Measurements from ENCODE around the gene SPATA31E1.
"Not testable (repeated sequence)": the region's sequence is repeated elsewhere in the genome, so short reads cannot be mapped to it uniquely, and the experiment has no call there.

The SPATA31E1 gene

GRCh38 chr9:87850391-87850790 is 32.3 kb upstream of the SPATA31E1 start:
- FAIRE-seq (no peak), DNase-seq (ENCODE audit: insufficient read length, low spot score) (no peak)
- no peak for TF ChIP-seq POU2F2 (IDR thresholded peaks at IDR 0.05; ENCODE audit: low read depth, low read length)
- no peak for TF ChIP-seq POLR2AphosphoS5 (IDR thresholded peaks at IDR 0.05; ENCODE audit: low read depth, low read length)
- TF ChIP-seq SPI1 (IDR thresholded peaks at IDR 0.05; ENCODE audit: low read depth, low read length) = no peak
- TF ChIP-seq TAF1 (IDR thresholded peaks at IDR 0.05; ENCODE audit: low read depth, low read length) = no peak
- TF ChIP-seq PAX5 (IDR thresholded peaks at IDR 0.05; ENCODE audit: insufficient read depth, low read length, severe bottlenecking) = no peak

- FAIRE-seq = not testable (repeated sequence)
These were observed 31.5 kb upstream of the SPATA31E1 start for GRCh38 chr9:87851186-87851585.

GRCh38 chr9:87853302-87853701 is 29.4 kb upstream of the SPATA31E1 start:
- TF ChIP-seq POU2F2 (IDR thresholded peaks at IDR 0.05; ENCODE audit: low read depth, low read length) (no peak), POLR2A (IDR thresholded peaks at IDR 0.05; ENCODE audit: low read depth, low read length) (no peak), POLR2AphosphoS5 (IDR thresholded peaks at IDR 0.05; ENCODE audit: low read depth, low read length) (no peak), TAF1 (IDR thresholded peaks at IDR 0.05; ENCODE audit: low read depth, low read length) (no peak), PAX5 (IDR thresholded peaks at IDR 0.05; ENCODE audit: insufficient read depth, low read length, severe bottlenecking) (no peak), SPI1 (IDR thresholded peaks at IDR 0.05; ENCODE audit: low read depth, low read length) (no peak)
- FAIRE-seq = no peak
- DNase-seq (ENCODE audit: insufficient read length, low spot score) = no peak

More at GRCh38 chr9:87851186-87851585, 31.5 kb upstream of the SPATA31E1 start:
- DNase-seq (ENCODE audit: insufficient read length, low spot score) = not testable (repeated sequence)

GRCh38 chr9:87853876-87854579 is 28.6 kb upstream of the SPATA31E1 start:
- TF ChIP-seq PAX5 (IDR thresholded peaks at IDR 0.05; ENCODE audit: insufficient read depth, low read length, severe bottlenecking) = no peak
- no peak for TF ChIP-seq POLR2AphosphoS5 (IDR thresholded peaks at IDR 0.05; ENCODE audit: low read depth, low read length)
- no peak for TF ChIP-seq SPI1 (IDR thresholded peaks at IDR 0.05; ENCODE audit: low read depth, low read length)
- no peak for TF ChIP-seq POU2F2 (IDR thresholded peaks at IDR 0.05; ENCODE audit: low read depth, low read length)
- TF ChIP-seq TAF1 (IDR thresholded peaks at IDR 0.05; ENCODE audit: low read depth, low read length) = no peak
- TF ChIP-seq POLR2A (IDR thresholded peaks at IDR 0.05; ENCODE audit: low read depth, low read length) = no peak
- no peak for DNase-seq (ENCODE audit: insufficient read length, low spot score)
- FAIRE-seq = no peak

GRCh38 chr9:87854580-87854955 is 28.1 kb upstream of the SPATA31E1 start:
- TF ChIP-seq PAX5 (IDR thresholded peaks at IDR 0.05; ENCODE audit: insufficient read depth, low read length, severe bottlenecking) (no peak), SPI1 (IDR thresholded peaks at IDR 0.05; ENCODE audit: low read depth, low read length) (no peak), POU2F2 (IDR thresholded peaks at IDR 0.05; ENCODE audit: low read depth, low read length) (no peak), TAF1 (IDR thresholded peaks at IDR 0.05; ENCODE audit: low read depth, low read length) (no peak), POLR2AphosphoS5 (IDR thresholded peaks at IDR 0.05; ENCODE audit: low read depth, low read length) (no peak), POLR2A (IDR thresholded peaks at IDR 0.05; ENCODE audit: low read depth, low read length) (no peak)
- no peak for DNase-seq (ENCODE audit: insufficient read length, low spot score)
- no peak for FAIRE-seq

- FAIRE-seq = no peak
- TF ChIP-seq POLR2AphosphoS5 (IDR thresholded peaks at IDR 0.05; ENCODE audit: low read depth, low read length) (no peak), POU2F2 (IDR thresholded peaks at IDR 0.05; ENCODE audit: low read depth, low read length) (no peak), TAF1 (IDR thresholded peaks at IDR 0.05; ENCODE audit: low read depth, low read length) (no peak), PAX5 (IDR thresholded peaks at IDR 0.05; ENCODE audit: insufficient read depth, low read length, severe bottlenecking) (no peak), SPI1 (IDR thresholded peaks at IDR 0.05; ENCODE audit: low read depth, low read length) (no peak), POLR2A (IDR thresholded peaks at IDR 0.05; ENCODE audit: low read depth, low read length) (no peak)
- DNase-seq (ENCODE audit: insufficient read length, low spot score) = no peak
These were observed 27.6 kb upstream of the SPATA31E1 start for GRCh38 chr9:87855061-87855460.

GRCh38 chr9:87857141-87857947 is 25.3 kb upstream of the SPATA31E1 start:
- DNase-seq (ENCODE audit: insufficient read length, low spot score) (no peak), FAIRE-seq (no peak)
- TF ChIP-seq POLR2AphosphoS5 (IDR thresholded peaks at IDR 0.05; ENCODE audit: low read depth, low read length) = no peak
- no peak for TF ChIP-seq POU2F2 (IDR thresholded peaks at IDR 0.05; ENCODE audit: low read depth, low read length)
- no peak for TF ChIP-seq TAF1 (IDR thresholded peaks at IDR 0.05; ENCODE audit: low read depth, low read length)
- no peak for TF ChIP-seq POLR2A (IDR thresholded peaks at IDR 0.05; ENCODE audit: low read depth, low read length)
- no peak for TF ChIP-seq PAX5 (IDR thresholded peaks at IDR 0.05; ENCODE audit: insufficient read depth, low read length, severe bottlenecking)
- no peak for TF ChIP-seq SPI1 (IDR thresholded peaks at IDR 0.05; ENCODE audit: low read depth, low read length)

GRCh38 chr9:87857948-87858335 is 24.7 kb upstream of the SPATA31E1 start:
- TF ChIP-seq PAX5 (IDR thresholded peaks at IDR 0.05; ENCODE audit: insufficient read depth, low read length, severe bottlenecking) (no peak), TAF1 (IDR thresholded peaks at IDR 0.05; ENCODE audit: low read depth, low read length) (no peak), SPI1 (IDR thresholded peaks at IDR 0.05; ENCODE audit: low read depth, low read length) (no peak), POLR2A (IDR thresholded peaks at IDR 0.05; ENCODE audit: low read depth, low read length) (no peak), POLR2AphosphoS5 (IDR thresholded peaks at IDR 0.05; ENCODE audit: low read depth, low read length) (no peak), POU2F2 (IDR thresholded peaks at IDR 0.05; ENCODE audit: low read depth, low read length) (no peak)
- FAIRE-seq = no peak
- no peak for DNase-seq (ENCODE audit: insufficient read length, low spot score)

GRCh38 chr9:87859137-87859536 is 23.5 kb upstream of the SPATA31E1 start:
- TF ChIP-seq TAF1 (IDR thresholded peaks at IDR 0.05; ENCODE audit: low read depth, low read length) (no peak), PAX5 (IDR thresholded peaks at IDR 0.05; ENCODE audit: insufficient read depth, low read length, severe bottlenecking) (no peak), SPI1 (IDR thresholded peaks at IDR 0.05; ENCODE audit: low read depth, low read length) (no peak), POLR2A (IDR thresholded peaks at IDR 0.05; ENCODE audit: low read depth, low read length) (no peak), POU2F2 (IDR thresholded peaks at IDR 0.05; ENCODE audit: low read depth, low read length) (no peak), POLR2AphosphoS5 (IDR thresholded peaks at IDR 0.05; ENCODE audit: low read depth, low read length) (no peak)
- FAIRE-seq (no peak), DNase-seq (ENCODE audit: insufficient read length, low spot score) (no peak)

All from GM12891 (cell line).